ENCODE measurements around the gene MICALL2.

Gene MICALL2

DNA sequence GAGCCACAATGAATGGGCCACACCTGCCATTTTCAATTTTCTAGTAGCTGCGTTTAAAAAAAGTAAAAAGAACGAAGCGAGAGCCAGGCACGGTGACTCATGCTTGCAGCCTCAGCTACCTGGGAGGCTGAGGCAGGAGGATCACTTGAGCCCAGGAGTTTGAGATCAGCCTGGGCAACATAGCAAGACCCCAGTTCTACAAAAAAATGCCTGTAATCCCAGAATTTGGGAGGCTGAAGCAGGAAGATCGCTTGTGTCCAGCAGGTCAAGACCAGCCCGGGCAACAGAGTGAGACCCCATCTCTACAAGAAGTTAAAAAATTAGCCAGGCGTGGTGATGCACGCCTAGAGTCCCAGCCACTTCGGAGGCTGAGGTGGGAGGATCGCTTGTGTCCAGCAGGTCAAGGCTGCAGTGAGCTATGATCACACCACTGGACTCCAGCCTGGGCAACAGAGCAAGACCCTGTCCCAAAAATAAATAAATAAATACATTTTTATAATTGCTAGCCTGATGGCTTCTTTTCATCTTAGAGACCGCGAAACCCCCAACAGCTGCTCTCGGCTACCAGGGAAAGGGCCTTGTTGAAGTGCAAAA, 32.1 kb downstream of the MICALL2 start:
- DNase-seq (ENCODE audit: low read depth), result no peak
- TF ChIP-seq, protein P1, sequence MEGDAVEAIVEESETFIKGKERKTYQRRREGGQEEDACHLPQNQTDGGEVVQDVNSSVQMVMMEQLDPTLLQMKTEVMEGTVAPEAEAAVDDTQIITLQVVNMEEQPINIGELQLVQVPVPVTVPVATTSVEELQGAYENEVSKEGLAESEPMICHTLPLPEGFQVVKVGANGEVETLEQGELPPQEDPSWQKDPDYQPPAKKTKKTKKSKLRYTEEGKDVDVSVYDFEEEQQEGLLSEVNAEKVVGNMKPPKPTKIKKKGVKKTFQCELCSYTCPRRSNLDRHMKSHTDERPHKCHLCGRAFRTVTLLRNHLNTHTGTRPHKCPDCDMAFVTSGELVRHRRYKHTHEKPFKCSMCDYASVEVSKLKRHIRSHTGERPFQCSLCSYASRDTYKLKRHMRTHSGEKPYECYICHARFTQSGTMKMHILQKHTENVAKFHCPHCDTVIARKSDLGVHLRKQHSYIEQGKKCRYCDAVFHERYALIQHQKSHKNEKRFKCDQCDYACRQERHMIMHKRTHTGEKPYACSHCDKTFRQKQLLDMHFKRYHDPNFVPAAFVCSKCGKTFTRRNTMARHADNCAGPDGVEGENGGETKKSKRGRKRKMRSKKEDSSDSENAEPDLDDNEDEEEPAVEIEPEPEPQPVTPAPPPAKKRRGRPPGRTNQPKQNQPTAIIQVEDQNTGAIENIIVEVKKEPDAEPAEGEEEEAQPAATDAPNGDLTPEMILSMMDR (conservative IDR thresholded peaks at IDR 0.05; ENCODE audit: low read depth, low read length), result no peak
- no peak overlapping the region for H3K4me3 ChIP-seq (ENCODE audit: low read length)

DNA sequence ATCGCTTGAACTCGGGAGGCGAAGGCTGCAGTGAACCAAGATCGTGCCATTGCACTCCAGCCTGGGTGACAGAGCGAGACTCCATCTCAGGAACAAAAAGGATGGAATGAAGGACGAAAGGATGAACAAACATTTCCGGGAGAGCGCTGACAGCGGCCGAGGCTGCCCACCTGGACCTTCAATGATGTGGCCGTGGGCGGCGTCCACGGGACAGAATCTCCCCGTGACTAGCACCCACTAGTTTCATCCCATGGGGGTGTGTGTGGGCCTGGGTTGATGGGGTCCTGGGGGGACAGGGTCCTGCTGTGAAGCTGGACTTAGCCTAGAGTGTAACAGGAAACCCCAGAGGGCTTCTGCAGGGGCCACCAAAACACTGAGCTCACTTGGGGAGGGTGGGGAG, 32.8 kb downstream of the MICALL2 start:
- TF ChIP-seq, protein P1 (conservative IDR thresholded peaks at IDR 0.05; ENCODE audit: low read depth, low read length), result no peak
- no peak overlapping the region for H3K4me3 ChIP-seq (ENCODE audit: low read length)
- no peak for DNase-seq (ENCODE audit: low read depth)

GRCh38 chr7:1425292-1426136, 33.8 kb downstream of the MICALL2 start:
- DNase-seq (ENCODE audit: low read depth), result no peak
- H3K4me3 ChIP-seq (ENCODE audit: low read length), result no peak overlapping the region
- TF ChIP-seq, protein P1 (conservative IDR thresholded peaks at IDR 0.05; ENCODE audit: low read depth, low read length), result no peak

DNA sequence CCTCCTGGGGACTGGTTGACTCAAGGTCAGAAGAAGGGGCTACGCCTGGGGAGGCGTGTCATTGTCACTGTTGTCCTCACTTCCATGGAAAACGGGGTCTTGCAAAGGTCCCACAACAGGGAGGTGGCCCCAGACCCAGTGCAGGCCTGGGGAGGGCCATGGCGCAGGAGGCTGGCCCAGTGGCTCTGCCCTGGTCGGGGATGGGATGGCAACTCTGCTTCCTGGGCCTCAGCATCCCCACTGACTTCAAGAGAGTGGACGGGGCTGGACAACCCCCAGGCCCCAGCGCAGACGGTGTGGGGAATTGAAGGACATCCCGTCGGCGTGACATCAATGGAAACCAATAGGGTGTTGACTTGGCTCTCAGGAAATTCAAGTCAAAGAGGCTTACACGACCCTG, 35.2 kb downstream of the MICALL2 start:
- TF ChIP-seq, protein P1 (conservative IDR thresholded peaks at IDR 0.05; ENCODE audit: low read depth, low read length), result no peak
- DNase-seq (ENCODE audit: low read depth), result no peak
- H3K4me3 ChIP-seq (ENCODE audit: low read length), result no peak overlapping the region

DNA sequence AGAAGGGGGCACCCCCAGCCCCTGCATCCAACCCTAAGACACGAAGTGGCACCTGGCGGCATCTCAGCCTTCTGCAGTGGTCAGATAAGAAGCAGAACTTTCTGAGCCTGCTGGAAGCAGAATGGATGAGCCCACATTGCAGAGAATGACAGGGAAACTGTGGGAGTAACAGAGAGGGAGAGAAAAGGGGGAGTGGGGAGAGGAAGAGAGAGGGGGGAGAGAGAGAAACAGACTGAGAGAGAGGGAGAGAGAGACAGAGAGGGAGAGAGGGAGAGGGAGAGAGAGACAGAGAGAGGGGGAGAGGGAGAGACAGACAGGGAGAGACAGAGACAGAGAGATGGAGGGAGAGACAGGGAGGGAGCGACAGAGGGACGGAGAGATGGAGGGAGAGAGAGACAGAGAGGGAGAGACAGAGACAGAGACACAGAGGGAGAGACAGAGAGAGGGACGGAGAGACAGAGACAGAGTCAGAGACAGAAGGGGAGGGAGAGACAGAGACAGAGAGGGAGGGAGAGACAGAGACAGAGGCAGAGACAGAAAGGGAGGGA, 35.9 kb downstream of the MICALL2 start:
- no peak for DNase-seq (ENCODE audit: low read depth)
- TF ChIP-seq, protein P1 (conservative IDR thresholded peaks at IDR 0.05; ENCODE audit: low read depth, low read length), result no peak
- H3K4me3 ChIP-seq (ENCODE audit: low read length), result no peak overlapping the region

GRCh38 chr7:1422512-1423263, 36.6 kb downstream of the MICALL2 start:
- no peak for DNase-seq (ENCODE audit: low read depth)
- TF ChIP-seq, protein P1 (conservative IDR thresholded peaks at IDR 0.05; ENCODE audit: low read depth, low read length), result no peak
- no peak overlapping the region for H3K4me3 ChIP-seq (ENCODE audit: low read length)
